ENCODE results near the gene ZSCAN5C.

The ZSCAN5C gene

DNA sequence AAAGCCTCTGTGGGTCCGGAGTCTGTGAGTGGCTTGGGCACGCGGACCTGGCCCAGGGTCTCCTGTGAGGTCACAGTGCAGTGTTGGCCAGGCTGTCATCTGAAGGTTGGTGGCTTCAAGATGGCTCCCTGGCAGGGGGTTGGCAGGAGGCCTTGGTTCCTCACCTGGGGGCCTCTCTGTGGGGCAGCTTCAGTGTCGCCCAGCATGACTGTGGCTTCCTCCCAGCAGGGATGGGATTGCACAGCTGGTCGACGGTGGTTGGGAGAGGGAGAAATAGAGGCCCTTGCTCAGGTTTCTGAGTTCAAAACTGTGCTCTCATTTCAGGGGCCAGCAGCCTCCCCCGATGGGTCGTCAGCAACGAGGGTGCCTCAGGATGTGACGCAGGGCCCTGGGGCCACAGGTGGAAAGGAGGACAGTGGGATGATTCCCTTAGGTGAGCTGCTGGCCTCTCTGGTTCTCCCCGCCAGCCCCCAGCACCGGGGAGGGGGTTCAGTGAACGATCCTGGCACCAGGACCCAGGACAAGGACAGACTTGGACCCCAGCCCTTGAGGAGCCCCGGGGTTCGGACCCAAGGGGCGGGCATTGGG is 43.8 kb upstream of the ZSCAN5C start:
- no peaks in the 10 kb centered on the region for H3K36me3 ChIP-seq (ENCODE audit: control insufficient read depth, insufficient read depth, low read length)
- no peak overlapping the region for H3K4me2 ChIP-seq (ENCODE audit: low read length)
- no peaks in the 10 kb centered on the region for H3K27me3 ChIP-seq (ENCODE audit: control insufficient read depth, insufficient read depth, low read length)
- TF ChIP-seq CTCF (IDR thresholded peaks at IDR 0.05), result no peak
- H3K79me2 ChIP-seq, result no peaks in the 10 kb centered on the region
- H3K9me3 ChIP-seq (ENCODE audit: control insufficient read depth, low read length), result no peaks in the 10 kb centered on the region
- H3K9ac ChIP-seq, result no peak overlapping the region
- H3K4me1 ChIP-seq, result no peaks in the 10 kb centered on the region
- no peak overlapping the region for H3K4me3 ChIP-seq (ENCODE audit: low read depth, low read length)
- H2AFZ ChIP-seq, result no peak overlapping the region
- H3K27ac ChIP-seq, result no peak overlapping the region

DNA sequence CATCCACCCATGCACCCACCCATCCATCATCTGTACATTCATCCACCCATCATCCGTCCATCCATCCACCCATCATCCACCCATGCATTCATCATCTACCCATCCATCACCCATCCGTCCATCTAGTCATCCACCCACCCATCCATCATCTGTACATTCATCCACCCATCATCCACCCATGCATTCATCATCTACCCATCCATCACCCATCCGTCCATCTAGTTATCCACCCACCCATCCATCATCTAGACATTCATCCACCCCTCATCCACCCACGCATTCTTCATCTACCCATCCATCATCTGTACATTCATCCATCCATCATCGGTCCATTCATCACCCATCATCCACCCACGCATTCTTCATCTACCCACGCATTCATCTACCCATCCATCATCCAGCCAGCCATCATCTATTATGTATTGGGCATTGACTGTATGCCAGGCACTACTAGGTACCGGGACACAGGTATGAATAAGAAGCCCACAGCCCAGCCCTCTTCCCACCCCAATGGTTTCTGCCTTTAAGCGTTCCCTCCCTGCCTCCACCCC is 43.0 kb upstream of the ZSCAN5C start:
- H3K4me3 ChIP-seq (ENCODE audit: low read depth, low read length), result no peak overlapping the region
- TF ChIP-seq CTCF (IDR thresholded peaks at IDR 0.05), result no peak
- no peaks in the 10 kb centered on the region for H3K4me1 ChIP-seq
- no peaks in the 10 kb centered on the region for H3K79me2 ChIP-seq
- H3K9me3 ChIP-seq (ENCODE audit: control insufficient read depth, low read length), result no peaks in the 10 kb centered on the region
- H3K36me3 ChIP-seq (ENCODE audit: control insufficient read depth, insufficient read depth, low read length), result no peaks in the 10 kb centered on the region
- H3K27me3 ChIP-seq (ENCODE audit: control insufficient read depth, insufficient read depth, low read length), result no peaks in the 10 kb centered on the region
- H3K27ac ChIP-seq, result no peak overlapping the region
- no peak overlapping the region for H3K9ac ChIP-seq
- H3K4me2 ChIP-seq (ENCODE audit: low read length), result no peak overlapping the region
- no peak overlapping the region for H2AFZ ChIP-seq

- Histone ChIP-seq H3K9ac (no peak overlapping the region), H3K9me3 (ENCODE audit: control insufficient read depth, low read length) (no peaks in the 10 kb centered on the region), H3K36me3 (ENCODE audit: control insufficient read depth, insufficient read depth, low read length) (no peaks in the 10 kb centered on the region), H3K27me3 (ENCODE audit: control insufficient read depth, insufficient read depth, low read length) (no peaks in the 10 kb centered on the region), H3K4me2 (ENCODE audit: low read length) (no peak overlapping the region), H3K4me3 (ENCODE audit: low read depth, low read length) (no peak overlapping the region), H3K4me1 (no peaks in the 10 kb centered on the region), H3K27ac (no peak overlapping the region), H2AFZ (no peak overlapping the region), H3K79me2 (no peaks in the 10 kb centered on the region)
- no peak for TF ChIP-seq CTCF (IDR thresholded peaks at IDR 0.05)
Measured at GRCh38 chr19:56159622-56160271, 42.3 kb upstream of the ZSCAN5C start.

DNA sequence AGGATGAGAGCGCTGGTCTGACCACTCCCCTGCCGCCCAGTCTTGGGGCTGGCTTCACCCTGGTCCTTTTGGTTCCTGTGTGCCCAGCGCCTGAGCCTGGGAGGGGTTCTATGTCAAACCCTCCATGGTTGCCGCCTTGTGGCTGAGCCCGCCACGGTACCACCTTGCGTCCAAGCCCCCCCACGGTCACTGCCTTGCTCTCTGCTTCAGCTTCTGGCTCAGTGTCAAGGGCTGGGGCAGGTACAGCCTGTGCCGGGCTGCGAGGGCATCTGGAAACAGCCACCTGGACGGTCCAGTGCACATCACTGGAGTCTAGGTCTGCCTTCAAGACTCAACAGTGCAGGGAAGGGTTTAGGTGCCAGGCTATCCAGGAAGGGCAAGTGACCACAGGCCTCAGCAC is 40.5 kb upstream of the ZSCAN5C start:
- Histone ChIP-seq H2AFZ (no peak overlapping the region), H3K79me2 (no peaks in the 10 kb centered on the region)

More for the DNA sequence above, 40.5 kb upstream of the ZSCAN5C start:
- H3K9ac ChIP-seq, result no peak overlapping the region
- no peak overlapping the region for H3K4me2 ChIP-seq (ENCODE audit: low read length)
- no peaks in the 10 kb centered on the region for H3K9me3 ChIP-seq (ENCODE audit: control insufficient read depth, low read length)
- H3K4me1 ChIP-seq, result no peaks in the 10 kb centered on the region
- H3K27ac ChIP-seq, result no peak overlapping the region
- no peak overlapping the region for H3K4me3 ChIP-seq (ENCODE audit: low read depth, low read length)
- H3K27me3 ChIP-seq (ENCODE audit: control insufficient read depth, insufficient read depth, low read length), result no peaks in the 10 kb centered on the region
- no peak for TF ChIP-seq CTCF (IDR thresholded peaks at IDR 0.05)
- no peaks in the 10 kb centered on the region for H3K36me3 ChIP-seq (ENCODE audit: control insufficient read depth, insufficient read depth, low read length)
